ENCODE results near the gene TRIM26. TPM values are rescaled to one million over a fixed set of nuclear protein-coding genes. Genes with fewer than 3 reads are reported as not detected.

TRIM26 gene
- total RNA-seq, 1 donor from 2014 or later: 44.9 TPM

- no peak for DNase-seq (ENCODE audit: extremely low read depth, low read depth, low spot score)
Observed at GRCh38 chr6:30211899-30212298, 1.3 kb downstream of the TRIM26 start.

- DNase-seq (ENCODE audit: extremely low read depth, low read depth, low spot score): no peak
Observed at GRCh38 chr6:30211306-30211705, 1.9 kb downstream of the TRIM26 start.

- no peak for DNase-seq (ENCODE audit: extremely low read depth, low read depth, low spot score)
Observed at GRCh38 chr6:30207619-30208295, 5.4 kb downstream of the TRIM26 start.

- no peak for DNase-seq (ENCODE audit: extremely low read depth, low read depth, low spot score)
Observed at GRCh38 chr6:30206799-30207618, 6.2 kb downstream of the TRIM26 start.

- no peak for DNase-seq (ENCODE audit: extremely low read depth, low read depth, low spot score)
Observed at GRCh38 chr6:30206152-30206551, 7.1 kb downstream of the TRIM26 start.

- no peak for DNase-seq (ENCODE audit: extremely low read depth, low read depth, low spot score)
Observed at GRCh38 chr6:30204116-30204515, 9.1 kb downstream of the TRIM26 start.

GRCh38 chr6:30202366-30202765 is 10.8 kb downstream of the TRIM26 start:
- no peak for DNase-seq (ENCODE audit: extremely low read depth, low read depth, low spot score)

- DNase-seq (ENCODE audit: extremely low read depth, low read depth, low spot score): no peak
Observed at GRCh38 chr6:30200551-30201281, 12.5 kb downstream of the TRIM26 start.

GRCh38 chr6:30198166-30199084 is 14.8 kb downstream of the TRIM26 start:
- DNase-seq (ENCODE audit: extremely low read depth, low read depth, low spot score): no peak

GRCh38 chr6:30196376-30196775 is 16.8 kb downstream of the TRIM26 start:
- no peak for DNase-seq (ENCODE audit: extremely low read depth, low read depth, low spot score)

- DNase-seq (ENCODE audit: extremely low read depth, low read depth, low spot score): no peak
Observed at GRCh38 chr6:30195951-30196350, 17.3 kb downstream of the TRIM26 start.

GRCh38 chr6:30194797-30195690 is 18.2 kb downstream of the TRIM26 start:
- no peak for DNase-seq (ENCODE audit: extremely low read depth, low read depth, low spot score)

- DNase-seq (ENCODE audit: extremely low read depth, low read depth, low spot score): no peak
Observed at GRCh38 chr6:30192076-30192475, 21.1 kb downstream of the TRIM26 start.

- DNase-seq (ENCODE audit: extremely low read depth, low read depth, low spot score): no peak
Observed at GRCh38 chr6:30188541-30188940, 24.7 kb downstream of the TRIM26 start.

GRCh38 chr6:30185846-30186484 is 27.2 kb downstream of the TRIM26 start:
- no peak for DNase-seq (ENCODE audit: extremely low read depth, low read depth, low spot score)

- DNase-seq (ENCODE audit: extremely low read depth, low read depth, low spot score): no peak
Observed at GRCh38 chr6:30184417-30185031, 28.7 kb downstream of the TRIM26 start.

- DNase-seq (ENCODE audit: extremely low read depth, low read depth, low spot score): no peak
Observed at GRCh38 chr6:30180145-30180544, 33.1 kb downstream of the TRIM26 start.

- no peak for DNase-seq (ENCODE audit: extremely low read depth, low read depth, low spot score)
Observed at GRCh38 chr6:30178837-30179236, 34.4 kb downstream of the TRIM26 start.

- DNase-seq (ENCODE audit: extremely low read depth, low read depth, low spot score): no peak
Observed at GRCh38 chr6:30175765-30176164, 37.4 kb downstream of the TRIM26 start.

Measured in glomerular endothelial cell (primary cell).